GM23338 (cell line): ENCODE measurements around the gene PGF.

Experiments used
- CTCF ChIP-seq, 2 experiments: fragments of 200-600 bp in 1 of 2; sonication (generic) in 1 of 2; conservative IDR thresholded peaks; 2 replicates each; pipeline versions ENCODE4 v1.5.1 to v1.6.1; 2016 to 2017; ENCODE audit warnings: antibody characterized with exemption in 2 of 2, low read depth in 2 of 2, mild to moderate bottlenecking in 2 of 2, moderate library complexity in 1 of 2
- EZH2 ChIP-seq: fragments of 200-600 bp; sonication (generic); IDR thresholded peaks from one replicate; pipeline ENCODE4 v1.8.0; 2017; ENCODE audit warnings: antibody characterized with exemption, mild to moderate bottlenecking, low read depth; ENCODE audit not compliant: unreplicated experiment
- EZH2phosphoT487 ChIP-seq: fragments of 200-600 bp; sonication (generic); IDR thresholded peaks from one replicate; pipeline ENCODE4 v1.8.1; 2018; ENCODE audit warnings: antibody characterized with exemption; ENCODE audit not compliant: unreplicated experiment
- POLR2AphosphoS5 ChIP-seq: IDR thresholded peaks from 2 replicates; pipeline ENCODE4 v1.6.1; 2016; ENCODE audit warnings: antibody characterized with exemption, low read depth
- REST ChIP-seq: IDR thresholded peaks from one replicate; pipeline ENCODE4 v1.6.1; 2018; ENCODE audit warnings: antibody characterized with exemption; ENCODE audit not compliant: unreplicated experiment

- TF ChIP-seq EZH2phosphoT487 (no peak), CTCF (conservative IDR thresholded peaks at IDR 0.05; ENCODE audit: low read depth in 2 of 2) (no peak), POLR2AphosphoS5 (no peak), EZH2 (no peak), REST (no peak)
These were observed 34.3 kb downstream of the PGF start for GRCh38 chr14:74921053-74921620.
